Smooth muscle cell of the brain vasculature (primary cell): ENCODE measurements around the gene REXO2.

Source experiments
- DNase-seq: peaks from one replicate; pipeline ENCODE4 v3.0.0-alpha.2; 2012; ENCODE audit warnings: low read depth, low spot score

REXO2 gene

DNA sequence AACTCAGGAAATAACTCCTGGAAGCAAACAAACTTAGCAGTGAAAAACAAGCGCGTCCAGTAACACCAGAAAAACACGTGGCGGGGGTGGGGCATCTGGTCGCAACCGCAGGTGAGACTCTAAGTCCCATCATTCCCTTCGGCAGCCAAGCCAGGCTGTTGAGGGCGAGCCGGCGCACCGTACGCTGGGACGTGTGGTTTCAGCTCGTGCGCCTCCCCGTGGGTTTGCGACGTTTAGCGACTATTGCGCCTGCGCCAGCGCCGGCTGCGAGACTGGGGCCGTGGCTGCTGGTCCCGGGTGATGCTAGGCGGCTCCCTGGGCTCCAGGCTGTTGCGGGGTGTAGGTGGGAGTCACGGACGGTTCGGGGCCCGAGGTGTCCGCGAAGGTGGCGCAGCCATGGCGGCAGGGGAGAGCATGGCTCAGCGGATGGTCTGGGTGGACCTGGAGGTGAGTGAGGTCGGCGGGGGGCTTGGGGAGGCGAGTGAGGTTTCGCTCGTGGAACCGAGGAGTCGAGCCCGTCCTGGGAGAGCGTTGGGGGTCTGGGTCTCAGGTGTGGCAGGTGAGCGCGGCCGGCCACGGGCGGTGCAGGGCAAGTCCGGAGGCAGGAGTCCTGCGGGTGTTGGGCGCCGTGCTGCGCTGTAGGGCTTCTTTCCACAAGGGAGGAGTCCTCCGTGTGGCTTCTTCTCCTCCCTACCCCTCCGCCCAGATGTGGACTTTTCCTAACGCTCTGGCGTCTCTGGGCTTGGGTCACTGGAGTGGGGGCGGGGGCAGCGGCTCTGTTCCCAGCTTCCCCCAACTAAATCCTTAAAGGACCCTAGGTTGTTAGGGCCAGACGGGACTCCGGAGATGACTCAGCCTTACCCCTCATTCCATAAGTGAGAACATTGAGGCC is at the start of gene REXO2:
TSS of gene REXO2 (plus strand) at position 239 of the 892 bp plus-strand sequence. CDS start at position 301, 62 bp downstream.
- DNase-seq = peak; percentile 77

DNA sequence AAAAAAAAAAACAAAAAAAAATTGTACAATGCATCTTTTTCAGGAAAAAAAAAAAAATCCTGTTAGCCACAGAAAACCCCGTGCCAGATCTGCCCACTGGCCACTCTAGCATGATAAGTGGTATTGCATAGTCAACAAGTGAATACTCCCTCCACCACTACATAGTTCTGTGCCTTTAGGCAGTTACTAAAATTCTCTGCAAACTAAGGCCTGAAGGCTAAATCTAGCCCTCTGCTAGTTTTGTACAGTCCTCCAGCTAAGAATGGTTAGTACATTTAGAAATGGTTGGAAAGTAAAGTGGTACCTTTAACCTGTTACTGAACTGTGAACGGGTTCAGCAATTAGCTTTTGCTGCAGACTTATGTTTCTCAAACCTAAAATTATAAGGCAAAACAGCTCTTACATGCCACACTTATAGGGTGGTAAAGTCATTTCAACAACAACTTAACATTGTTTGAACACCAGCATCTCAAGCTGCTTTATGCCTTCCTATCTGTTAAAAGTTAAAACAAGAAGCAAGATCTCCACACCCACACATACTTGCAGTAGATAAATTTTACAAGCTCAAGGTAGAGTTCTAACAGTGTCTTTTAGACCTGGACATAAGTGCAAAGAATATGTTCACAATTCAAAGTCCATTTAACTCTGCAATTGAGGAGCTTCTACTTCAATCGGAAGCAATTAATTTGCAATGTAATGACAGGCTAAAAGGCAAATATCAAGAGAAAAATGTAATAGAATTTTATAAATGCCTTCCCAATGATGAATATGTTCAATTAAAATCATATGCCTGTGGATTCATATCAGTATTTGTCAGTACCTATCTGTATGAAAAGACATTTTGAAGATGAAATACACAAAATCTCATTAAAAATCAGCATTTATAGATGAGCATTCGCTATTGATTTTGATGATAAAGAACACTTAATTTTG is 46.3 kb upstream of the REXO2 start:
- DNase-seq = no peak

DNA sequence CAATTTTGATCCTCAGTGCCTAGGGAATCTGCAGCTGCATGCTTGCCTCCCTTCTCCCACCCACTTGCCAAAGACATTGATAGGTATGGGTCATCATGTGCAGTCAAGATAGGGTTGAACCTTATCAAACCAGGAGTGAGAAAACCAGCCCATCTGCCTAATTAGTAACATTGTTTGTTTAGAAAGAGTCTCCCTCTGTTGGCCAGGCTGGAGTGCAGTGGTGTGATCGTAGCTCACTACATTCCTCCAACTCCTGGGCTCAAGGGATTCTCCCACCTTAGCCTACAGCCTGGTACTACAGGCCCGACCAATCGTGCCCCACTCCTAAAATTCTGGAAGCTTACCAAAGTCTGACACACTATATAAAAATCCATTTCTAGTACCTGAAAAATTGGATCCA is 43.5 kb upstream of the REXO2 start:
- no peak for DNase-seq

DNA sequence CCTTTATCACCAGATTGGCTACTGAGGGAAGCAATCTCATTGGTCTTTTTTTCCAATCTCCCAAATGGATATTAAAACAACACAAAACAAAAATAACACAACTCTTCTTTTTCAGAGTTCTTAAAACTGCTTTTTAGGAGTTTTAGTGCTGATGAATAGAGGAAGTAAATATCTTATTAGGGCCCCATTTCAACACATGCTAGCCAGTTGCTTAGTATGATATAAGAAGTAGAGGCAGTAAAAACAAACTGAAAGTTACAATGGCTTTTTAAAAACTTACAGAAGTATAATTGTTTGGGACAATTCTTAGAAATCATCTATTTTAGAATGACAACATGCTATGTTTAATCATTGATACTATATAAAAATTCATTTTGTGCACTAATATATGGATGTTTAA is 42.4 kb upstream of the REXO2 start:
- no peak for DNase-seq

DNA sequence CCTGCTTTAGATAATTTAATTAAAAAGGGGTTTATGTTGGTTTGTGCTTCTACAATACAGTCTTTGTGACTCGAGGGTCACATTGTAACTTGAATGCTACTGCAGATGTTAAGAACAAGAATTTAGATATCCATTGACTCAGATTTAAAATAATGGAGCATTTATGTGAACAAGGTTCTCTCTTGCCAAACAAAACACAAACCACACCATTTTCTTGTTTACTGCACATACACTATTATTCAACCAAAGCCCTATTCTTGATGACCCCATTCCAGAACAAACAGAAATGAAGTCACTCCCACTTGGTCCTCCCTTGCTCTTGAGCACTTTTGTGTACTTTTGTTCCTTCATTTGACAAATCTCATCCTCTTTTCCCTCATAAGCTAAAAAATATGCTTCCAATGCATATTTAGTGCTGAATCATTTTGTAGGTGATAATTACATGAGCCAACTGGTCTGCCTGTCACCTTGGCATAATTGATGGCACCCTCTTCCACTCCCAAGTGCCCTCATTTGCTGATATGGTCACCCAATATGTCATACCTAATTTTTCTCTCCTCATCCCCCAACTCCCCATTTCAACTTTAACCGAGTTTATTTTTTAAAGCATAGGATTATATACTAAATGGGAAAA is 41.8 kb upstream of the REXO2 start:
- DNase-seq = no peak

DNA sequence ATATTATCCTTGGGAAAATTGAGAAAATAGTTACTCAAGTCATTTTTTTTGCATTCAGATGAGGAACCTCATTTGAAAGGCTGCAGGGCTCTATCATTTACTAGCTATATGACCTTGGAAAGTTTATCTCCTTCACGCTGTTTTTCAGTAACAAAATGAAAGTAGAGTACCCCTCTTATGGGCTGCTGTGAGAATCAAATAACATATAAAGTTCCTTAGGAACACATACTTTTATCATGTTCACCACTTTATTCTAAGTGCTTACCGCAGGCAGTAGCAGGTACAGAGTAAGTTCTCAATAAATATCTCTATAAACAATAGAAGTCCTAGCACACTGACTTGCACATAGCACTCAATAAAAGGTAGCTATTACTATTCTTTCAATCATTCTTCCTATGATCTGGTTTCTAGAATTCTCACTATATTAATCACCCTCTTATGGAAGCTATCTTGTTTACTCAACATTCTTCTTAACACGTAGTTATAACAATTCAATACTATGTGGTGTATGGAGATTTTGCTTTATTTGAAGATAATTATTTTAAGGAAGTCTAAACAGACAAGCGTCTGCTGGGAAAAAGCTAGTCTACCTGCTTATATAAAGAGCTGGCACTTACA is 40.9 kb upstream of the REXO2 start:
- no peak for DNase-seq

DNA sequence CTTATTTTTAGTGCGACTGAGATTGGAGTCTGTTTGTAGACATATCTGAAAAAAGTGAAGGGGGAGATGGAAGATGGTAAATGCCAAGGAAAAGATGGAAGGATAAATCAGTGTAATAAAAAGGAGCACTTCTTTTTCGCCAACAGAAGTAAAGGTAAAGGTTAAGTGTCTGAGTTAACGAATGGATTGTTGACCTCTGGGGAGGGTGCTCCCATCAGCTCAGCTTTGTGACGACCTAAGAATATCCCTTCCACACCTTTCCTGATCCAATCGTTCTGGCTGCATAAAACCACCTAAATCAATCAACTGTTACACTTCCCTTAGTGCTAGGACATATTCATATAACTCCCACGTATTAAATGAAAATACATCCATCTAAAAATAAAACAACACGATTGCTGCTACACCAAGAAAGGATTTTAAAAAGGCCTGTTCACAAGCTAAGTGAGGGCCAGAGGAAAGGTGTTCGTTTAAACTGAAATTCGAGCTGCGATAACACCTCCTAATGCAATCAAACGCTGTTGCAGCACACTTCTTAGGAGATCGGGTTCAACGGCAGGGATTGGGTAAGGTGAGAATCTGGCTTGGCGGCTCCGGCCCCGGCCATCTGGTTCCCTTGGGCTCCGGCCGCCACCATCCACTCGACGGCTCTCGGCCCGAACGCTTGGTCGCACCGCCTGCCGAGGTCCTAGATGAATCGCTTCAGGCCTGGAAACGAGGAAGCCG is 39.6 kb upstream of the REXO2 start:
- no peak for DNase-seq

DNA sequence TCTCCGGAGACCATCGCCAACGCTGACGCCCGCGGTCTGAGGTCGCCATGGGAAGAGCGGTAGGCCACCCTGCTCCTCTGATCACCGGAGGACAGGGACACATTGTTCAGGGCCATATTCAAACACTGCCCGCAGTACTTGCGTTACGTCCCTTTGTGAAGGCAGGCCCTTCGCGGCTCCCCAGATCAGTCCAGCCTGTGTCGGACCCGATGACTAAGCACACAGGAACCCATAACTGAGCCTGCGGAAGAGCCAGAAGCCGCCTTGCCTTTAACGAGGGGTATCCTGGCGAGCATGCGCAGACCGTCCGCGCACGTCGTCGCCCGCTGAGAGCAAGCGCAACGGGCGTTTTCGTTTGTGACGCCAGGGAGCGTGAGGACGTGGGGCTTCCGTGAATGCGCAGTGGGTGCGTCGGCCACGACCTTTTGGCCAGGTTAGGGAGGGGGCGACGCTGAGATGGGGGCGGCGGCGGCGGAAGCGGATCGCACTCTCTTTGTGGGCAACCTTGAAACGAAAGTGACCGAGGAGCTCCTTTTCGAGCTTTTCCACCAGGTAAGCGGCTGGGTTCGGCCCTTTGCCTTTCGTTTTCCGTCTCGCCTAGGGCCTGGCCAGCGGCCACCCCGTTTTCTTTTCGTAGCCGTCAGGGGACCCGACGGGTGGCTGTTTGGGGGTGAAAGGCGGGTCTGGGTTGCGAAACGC is 38.9 kb upstream of the REXO2 start, which contains the start of the genes C11orf71 and RBM7:
TSS of gene C11orf71 (minus strand) at position 296 of the 699 bp plus-strand sequence. CDS start at position 116, 180 bp downstream.
TSS of gene RBM7 (plus strand) at position 451 of the 699 bp plus-strand sequence. CDS start at position 457, 6 bp downstream.
- DNase-seq = peak; percentile 94

DNA sequence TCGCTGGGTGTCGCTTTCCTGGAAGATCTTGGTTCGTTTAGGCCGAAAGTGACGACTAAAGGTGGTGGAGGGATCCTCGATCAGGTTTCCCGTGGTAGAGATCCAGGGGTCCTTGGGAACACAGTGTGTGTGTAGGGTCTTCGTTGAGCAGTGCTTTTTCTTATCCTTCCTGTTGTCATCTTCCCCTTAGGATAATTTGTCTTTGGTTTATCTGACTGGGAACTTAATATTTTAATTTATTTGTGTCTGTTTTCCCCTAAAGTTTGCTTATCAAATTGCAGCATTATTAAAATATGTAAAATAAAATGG is 38.4 kb upstream of the REXO2 start:
- no peak for DNase-seq

DNA sequence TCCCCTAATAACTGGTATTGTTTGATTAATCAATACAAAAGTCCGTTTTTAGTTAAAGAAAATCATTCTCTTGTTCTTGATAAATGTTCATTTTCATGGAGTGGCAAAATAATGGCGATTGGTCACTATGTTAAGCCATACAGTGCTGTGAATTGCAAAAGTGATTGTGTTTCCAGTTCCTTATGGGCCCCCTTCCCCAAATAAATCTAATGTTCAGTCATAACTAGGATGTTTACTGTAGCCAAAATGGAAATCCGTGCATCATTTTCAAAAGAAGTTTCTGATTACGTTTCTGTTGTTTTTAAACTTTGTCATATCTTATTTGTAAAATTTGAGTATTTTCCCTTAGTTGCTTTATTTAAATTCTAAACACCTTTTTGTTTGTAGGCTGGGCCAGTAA is 38.0 kb upstream of the REXO2 start:
- DNase-seq = no peak

DNA sequence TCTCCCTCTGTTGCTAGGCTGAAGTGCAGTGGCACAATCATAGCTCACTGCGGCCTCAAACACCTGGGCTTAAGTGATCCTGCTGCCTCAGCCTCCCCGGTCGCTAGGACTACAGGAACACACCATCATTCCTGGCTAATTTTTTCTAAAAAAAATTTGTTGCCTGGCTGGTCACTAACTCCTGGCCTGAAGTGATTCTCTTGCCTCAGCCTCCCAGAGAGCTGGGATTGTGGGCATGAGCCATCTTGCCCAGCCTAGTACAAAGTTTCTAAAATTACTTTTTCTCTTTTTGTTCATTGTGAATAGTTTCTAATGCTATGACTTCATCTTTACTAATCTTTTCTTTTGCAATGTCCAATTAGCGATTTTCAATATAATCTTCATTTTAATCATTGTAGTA is 26.3 kb upstream of the REXO2 start:
- no peak for DNase-seq

DNA sequence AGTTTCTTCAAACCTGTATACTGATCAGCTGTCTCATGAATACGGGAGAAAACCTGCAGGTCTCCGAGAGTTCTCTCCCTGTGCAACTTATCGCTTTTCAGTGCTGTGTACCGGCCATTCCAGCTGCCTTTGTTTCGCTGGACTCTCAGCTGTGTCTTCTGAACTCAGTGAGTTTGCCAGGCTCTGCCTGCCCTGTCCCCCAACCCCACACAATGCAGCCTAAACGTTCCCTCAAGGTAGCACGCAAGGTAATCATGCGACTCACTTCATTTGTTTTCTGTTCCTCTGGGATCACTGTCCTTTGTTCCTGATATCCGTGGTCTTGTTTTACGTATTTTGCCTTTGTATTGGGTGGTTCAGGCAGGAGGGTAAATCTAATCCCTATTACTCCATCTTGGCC is 25.3 kb upstream of the REXO2 start:
- no peak for DNase-seq

DNA sequence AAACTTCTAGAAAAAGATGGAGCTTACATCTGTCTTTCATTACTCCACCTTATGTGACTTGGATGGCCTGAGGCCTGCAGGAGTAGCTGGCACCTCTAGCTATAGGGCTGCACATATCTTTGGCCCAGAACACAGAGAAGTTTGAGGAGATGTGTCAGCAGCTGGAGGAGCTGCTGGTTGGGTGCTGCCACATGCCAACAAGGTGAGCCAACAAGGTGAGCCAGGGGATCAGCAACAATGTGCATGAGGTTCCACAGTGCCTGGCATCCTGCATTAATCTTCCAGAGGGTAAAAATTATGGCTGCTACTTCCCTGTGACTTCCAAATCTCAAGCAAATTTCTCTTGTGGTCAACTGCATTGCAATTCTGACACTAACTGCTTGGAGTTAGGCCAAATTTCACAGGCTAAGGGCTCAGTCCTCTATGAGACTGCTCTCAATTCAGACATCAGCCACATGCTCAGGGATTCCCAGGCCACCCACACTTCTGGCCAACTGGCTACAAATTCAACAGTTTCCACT is 22.8 kb upstream of the REXO2 start:
- DNase-seq = no peak

DNA sequence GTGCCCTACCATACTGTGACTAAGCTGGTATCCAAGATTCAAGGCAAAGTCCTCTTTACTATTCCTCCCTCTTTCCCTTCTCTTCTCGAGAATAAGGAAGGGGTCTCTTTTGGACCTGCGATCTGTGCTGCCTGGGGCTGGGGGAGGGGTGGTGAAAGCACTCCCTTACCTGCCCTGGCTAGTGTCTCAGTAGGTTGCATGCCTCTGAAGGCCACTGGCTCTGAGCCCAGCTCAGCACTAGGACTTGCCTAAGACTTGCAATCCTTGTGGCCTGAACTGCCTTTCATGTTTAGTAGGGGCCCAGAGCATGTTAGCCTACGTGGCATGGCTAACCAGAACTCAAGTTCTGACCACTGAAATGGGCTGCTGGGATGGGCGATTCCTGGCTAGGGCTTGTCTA is 13.0 kb upstream of the REXO2 start:
- DNase-seq = no peak

DNA sequence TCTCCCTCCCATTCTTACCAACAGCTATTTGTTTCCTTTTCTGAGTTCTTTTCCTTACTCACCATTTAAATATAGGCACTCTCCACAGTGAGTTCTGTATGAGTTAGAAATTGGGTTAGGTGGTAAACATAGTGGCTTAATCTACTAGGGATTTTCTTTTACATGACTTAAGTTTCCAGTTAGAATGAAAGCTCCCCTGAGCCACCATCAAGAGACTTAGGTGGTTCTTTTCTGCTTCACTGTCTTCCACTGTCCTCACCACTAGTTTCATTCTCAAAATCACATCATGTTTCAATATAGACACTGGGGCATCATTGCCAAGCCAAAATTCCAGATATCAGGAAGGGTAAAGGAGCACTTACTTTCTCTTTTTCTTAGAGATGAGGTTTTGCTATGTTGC is 9.0 kb upstream of the REXO2 start:
- no peak for DNase-seq

DNA sequence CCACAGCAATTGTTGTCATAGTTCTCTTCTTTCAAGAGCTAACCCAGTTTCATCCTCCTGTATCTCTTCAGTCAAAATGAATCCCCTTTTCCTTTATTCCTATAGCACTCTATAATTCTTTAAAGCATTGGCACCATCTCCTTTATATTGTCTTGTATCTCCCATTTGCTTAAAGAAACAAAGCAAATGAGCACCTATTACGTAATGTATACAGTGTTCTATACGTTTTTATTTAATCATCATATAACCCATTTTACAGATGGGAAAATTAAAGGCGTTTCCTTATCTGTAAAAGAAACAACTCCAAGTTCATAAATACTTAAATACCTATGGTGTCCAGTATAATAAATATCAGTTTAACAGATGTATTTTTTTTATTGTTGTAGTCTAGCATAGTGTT is 6.4 kb upstream of the REXO2 start:
- no peak for DNase-seq

DNA sequence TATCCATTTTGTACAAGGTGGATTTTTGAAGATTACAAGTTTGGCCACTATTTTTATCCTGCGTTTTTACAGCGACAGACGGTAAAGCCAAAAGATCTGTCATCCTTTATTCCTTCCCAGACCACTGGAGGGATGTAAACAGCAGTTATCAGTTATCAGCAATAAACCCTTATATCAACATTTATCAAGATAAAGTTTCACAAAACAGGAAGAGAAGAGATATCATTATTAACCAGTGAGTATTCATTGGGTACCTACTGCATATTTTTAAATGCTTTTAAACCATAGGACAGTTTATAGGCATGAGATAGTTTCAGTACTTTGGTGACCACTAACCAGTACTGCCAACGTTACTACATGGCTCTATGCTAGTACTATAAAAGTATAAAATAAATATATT is 5.9 kb upstream of the REXO2 start:
- DNase-seq = no peak

DNA sequence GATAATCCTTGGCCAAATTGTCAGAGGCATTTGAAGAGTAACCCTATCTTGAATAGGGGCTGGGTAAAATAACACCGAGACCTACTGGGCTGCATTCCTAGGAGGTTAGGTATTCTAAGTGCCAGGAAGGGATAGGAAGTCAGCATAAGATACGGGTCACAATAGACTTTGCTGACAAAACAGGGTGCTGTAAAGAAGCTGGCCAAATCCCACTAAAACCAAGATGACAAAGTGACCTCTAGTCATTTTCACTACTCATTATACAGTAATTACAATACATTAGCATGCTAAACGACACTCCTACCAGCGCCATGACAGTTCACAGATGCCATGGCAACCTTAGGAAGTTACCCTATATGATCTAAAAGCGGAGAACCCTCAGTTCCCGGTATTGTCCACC is 964 bp upstream of the REXO2 start:
- no peak for DNase-seq

DNA sequence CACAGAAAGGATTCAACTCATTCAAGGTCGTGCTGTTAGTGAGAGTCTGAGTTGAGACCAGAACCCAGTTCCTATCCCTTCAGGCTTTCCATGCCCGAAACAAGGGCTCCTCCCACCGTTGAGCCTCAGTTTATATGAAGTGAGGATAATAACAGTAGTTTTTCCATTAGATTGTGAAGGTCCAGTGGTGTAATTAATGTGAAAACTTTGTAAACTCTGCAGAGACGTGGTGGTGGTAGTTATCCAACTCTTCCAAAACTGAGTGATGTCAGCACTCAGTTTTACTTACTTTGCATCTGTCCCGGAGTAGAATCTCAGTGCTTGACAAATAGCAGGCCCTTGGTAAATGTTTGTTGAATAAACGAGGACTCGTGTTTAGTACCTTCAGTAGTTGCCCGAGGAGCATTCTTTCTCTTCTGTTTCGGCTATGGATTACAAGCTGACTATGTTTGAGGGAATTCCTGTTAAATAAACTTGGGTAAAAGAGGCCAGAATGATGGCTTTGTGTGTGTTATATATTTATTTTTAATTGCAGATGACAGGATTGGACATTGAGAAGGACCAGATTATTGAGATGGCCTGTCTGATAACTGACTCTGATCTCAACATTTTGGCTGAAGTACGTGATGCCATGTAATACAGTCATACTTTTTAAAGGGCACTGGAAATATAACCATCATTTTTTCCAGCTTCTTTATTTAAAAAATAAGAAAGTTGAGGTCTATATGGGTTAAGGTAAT is 1.0 kb downstream of the REXO2 start:
- no peak for DNase-seq
